WTC11 (cell line): ENCODE results near the gene KRT7.

ENCODE experiments used
- ARID4B ChIP-seq: sonication (generic); formaldehyde crosslinking; IDR thresholded peaks from 2 replicates; pipeline ENCODE4 v1.8.0; 2023; ENCODE audit warnings: missing genetic modification reagents, mild to moderate bottlenecking, borderline replicate concordance
- CDX4 ChIP-seq: fragments of 250-450 bp; sonication (Bioruptor Pico); IDR thresholded peaks from 2 replicates; pipeline ENCODE4 v1.9.0; 2021; ENCODE audit warnings: moderate library complexity, mild to moderate bottlenecking, inconsistent platforms, borderline replicate concordance
- CTCF ChIP-seq: fragments of 200-600 bp; IDR thresholded peaks from 2 replicates; pipeline ENCODE4 v1.8.0; 2022; ENCODE audit warnings: antibody characterized with exemption
- GABPB1 ChIP-seq: sonication (generic); formaldehyde crosslinking; IDR thresholded peaks from 2 replicates; pipeline ENCODE4 v1.8.1; 2023; ENCODE audit warnings: mild to moderate bottlenecking, missing genetic modification reagents
- IRF2 ChIP-seq: sonication (generic); formaldehyde crosslinking; IDR thresholded peaks from 2 replicates; pipeline ENCODE4 v1.8.0; 2022; ENCODE audit warnings: low read depth, missing genetic modification reagents, borderline replicate concordance
- RELA ChIP-seq: sonication (generic); formaldehyde crosslinking; IDR thresholded peaks from 2 replicates; pipeline ENCODE4 v1.8.1; 2022; ENCODE audit warnings: missing genetic modification reagents, mild to moderate bottlenecking, borderline replicate concordance
- STAT6 ChIP-seq: sonication (generic); formaldehyde crosslinking; conservative IDR thresholded peaks from 2 replicates; pipeline ENCODE4 v1.8.1; 2023; ENCODE audit warnings: mild to moderate bottlenecking, low read depth, missing genetic modification reagents, moderate library complexity
- USF2 ChIP-seq: sonication (generic); formaldehyde crosslinking; IDR thresholded peaks from 2 replicates; pipeline ENCODE4 v1.8.1; 2023; ENCODE audit warnings: mild to moderate bottlenecking, missing genetic modification reagents, moderate library complexity
- ZNF317 ChIP-seq: sonication (generic); formaldehyde crosslinking; IDR thresholded peaks from 2 replicates; pipeline ENCODE4 v1.8.1; 2023; ENCODE audit warnings: low read depth, mild to moderate bottlenecking, moderate library complexity, missing genetic modification reagents, borderline replicate concordance
- ZNF671 ChIP-seq: fragments of 250-450 bp; sonication (Bioruptor Pico); IDR thresholded peaks from 2 replicates; pipeline ENCODE4 v1.8.0; 2021; ENCODE audit warnings: mild to moderate bottlenecking

GRCh38 chr12:52263761-52264434, 30.9 kb downstream of the KRT7 start:
- TF ChIP-seq USF2 (CRISPR knock-in tag) (no peak), RELA (CRISPR knock-in tag) (no peak), CTCF (no peak), IRF2 (no peak), STAT6 (CRISPR knock-in tag) (no peak), ZNF671 (CRISPR knock-in tag) (no peak), ZNF317 (CRISPR knock-in tag) (no peak), CDX4 (CRISPR knock-in tag) (no peak), ARID4B (CRISPR knock-in tag) (no peak), GABPB1 (CRISPR knock-in tag) (no peak)
